Colonic mucosa (tissue), 4 donors: ENCODE measurements around the gene MARCHF2. TPM values are rescaled to one million over a fixed set of nuclear protein-coding genes. Genes with fewer than 3 reads are reported as not detected.

ENCODE experiments used
- DNase-seq: peaks from one replicate; pipeline ENCODE4 v3.0.0-alpha.2; 2020
- H3K27ac ChIP-seq: fragments of 200-600 bp; one replicate; pipeline ENCODE4 v1.8.0; 2021
- H3K27me3 ChIP-seq: fragments of 200-600 bp; one replicate; pipeline ENCODE4 v1.8.0; 2021
- H3K36me3 ChIP-seq: fragments of 200-600 bp; one replicate; pipeline ENCODE4 v1.8.0; 2021
- H3K4me1 ChIP-seq: fragments of 200-600 bp; one replicate; pipeline ENCODE4 v1.8.0; 2021; ENCODE audit warnings: mild to moderate bottlenecking
- H3K4me3 ChIP-seq: fragments of 200-600 bp; one replicate; pipeline ENCODE4 v1.8.0; 2021
- H3K9ac ChIP-seq, 2 donors: one replicate each; pipeline ENCODE4 v1.7.0; 2013; ENCODE audit warnings: control low read depth in 2 of 2, low read depth in 2 of 2, low read length in 2 of 2
- H3K9me3 ChIP-seq: fragments of 200-600 bp; one replicate; pipeline ENCODE4 v1.8.0; 2021
- CTCF ChIP-seq: fragments of 200-600 bp; IDR thresholded peaks from one replicate; pipeline ENCODE4 v1.8.0; 2022; ENCODE audit warnings: antibody characterized with exemption, mild to moderate bottlenecking
- intact Hi-C: fragments of 100-400 bp; cut with DNase I; formaldehyde crosslinking; loops from one replicate; pipeline ENCODE4 v1.14.1; 2022
- total RNA-seq, 2 donors: library from RNA; stranded (reverse); fragmentation: NEBNext Ultra II Directional in 1 of 2; extraction: Animal tissue kit (Norgen Biotek cat#: 25700) in 1 of 2; gene quantifications; one replicate each; pipeline ENCODE4 v1.2.1, GENCODE V29; 2021
- donor health status: healthy.
- donor health status: DM: no; HTN: no; CAD: no.
- donor health status: DM: no; HTN: no; CAD: no.

MARCHF2 gene
- total RNA-seq, 2 donors from 2014 or later = 18.8 to 33.1 TPM

DNA sequence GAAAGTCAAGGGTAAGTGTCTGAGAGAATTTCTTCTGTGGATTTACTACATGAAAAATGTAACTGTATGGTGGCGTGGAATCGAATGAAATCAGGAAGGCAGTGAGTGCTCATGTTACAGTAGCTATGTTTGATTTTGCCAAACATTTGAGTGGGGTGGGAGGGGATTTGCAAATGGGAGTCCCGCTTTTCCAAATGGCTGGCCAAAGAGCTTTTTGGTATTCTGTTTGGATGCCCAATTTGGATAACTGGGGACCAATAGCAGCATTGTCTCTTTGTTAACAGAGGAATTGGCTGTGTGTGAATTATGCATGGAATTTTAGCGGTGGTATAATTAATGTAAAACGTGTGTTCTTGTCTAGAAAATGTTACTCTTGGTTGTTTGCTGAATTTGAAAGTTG lies 49.5 kb downstream of the MARCHF2 start:
- no peak for TF ChIP-seq CTCF
- Histone ChIP-seq H3K4me3 (no peak overlapping the region), H3K36me3 (peaks cover 21% of the 10 kb centered on the region), H3K27ac (no peak overlapping the region), H3K9me3 (no peaks in the 10 kb centered on the region), H3K4me1 (peaks cover 7% of the 10 kb centered on the region), H3K27me3 (no peaks in the 10 kb centered on the region), H3K9ac (no peak overlapping the region)
- intact Hi-C loops = no loop called here
- no peak for DNase-seq

DNA sequence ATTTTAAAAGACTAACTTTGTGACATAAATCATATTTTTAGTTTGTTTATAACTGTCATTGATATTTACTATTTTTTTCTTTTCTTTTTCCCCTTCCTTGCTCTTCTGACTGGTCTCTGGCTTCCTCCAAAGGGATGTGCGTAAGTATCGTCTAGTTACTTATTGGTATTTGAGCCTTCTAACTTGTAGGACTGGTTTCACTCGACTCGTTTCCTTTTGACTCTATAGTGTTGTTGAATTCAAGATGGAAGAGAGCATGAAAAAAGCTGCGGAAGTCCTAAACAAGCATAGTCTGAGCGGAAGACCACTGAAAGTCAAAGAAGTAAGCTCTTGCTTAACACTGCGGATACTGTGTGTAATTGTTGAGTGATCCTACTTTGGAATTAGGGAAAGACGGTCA lies 50.3 kb downstream of the MARCHF2 start:
- intact Hi-C loops = no loop called here
- Histone ChIP-seq H3K4me3 (no peak overlapping the region), H3K27me3 (no peaks in the 10 kb centered on the region), H3K36me3 (peaks cover 21% of the 10 kb centered on the region), H3K9ac (no peak overlapping the region), H3K27ac (no peak overlapping the region), H3K4me1 (peaks cover under 1% of the 10 kb centered on the region), H3K9me3 (no peaks in the 10 kb centered on the region)
- DNase-seq = no peak
- TF ChIP-seq CTCF = no peak

DNA sequence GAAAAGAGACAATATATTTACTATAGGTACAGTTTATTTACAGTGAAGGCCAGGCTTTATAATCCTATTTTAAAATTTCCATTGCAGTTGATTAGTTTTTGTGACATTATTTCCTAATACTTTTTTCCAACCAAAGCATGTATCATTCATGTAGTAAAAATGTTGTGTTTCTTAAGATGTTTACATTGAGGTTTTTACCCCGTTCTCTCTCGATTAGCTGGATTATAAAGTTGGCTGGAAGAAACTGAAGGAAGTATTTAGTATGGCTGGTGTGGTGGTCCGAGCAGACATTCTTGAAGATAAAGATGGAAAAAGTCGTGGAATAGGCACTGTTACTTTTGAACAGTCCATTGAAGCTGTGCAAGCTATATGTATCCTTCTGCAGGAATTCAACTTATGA lies 52.9 kb downstream of the MARCHF2 start:
- H3K4me1 ChIP-seq = no peaks in the 10 kb centered on the region
- intact Hi-C loops = no loop called here
- H3K9me3 ChIP-seq = no peaks in the 10 kb centered on the region
- peaks cover 39% of the 10 kb centered on the region for H3K36me3 ChIP-seq
- H3K27me3 ChIP-seq = no peaks in the 10 kb centered on the region
- no peak overlapping the region for H3K27ac ChIP-seq
- no peak for DNase-seq
- H3K4me3 ChIP-seq = no peak overlapping the region
- no peak for TF ChIP-seq CTCF
- H3K9ac ChIP-seq = no peak overlapping the region

GRCh38 chr19:8468124-8468523 lies 55.0 kb downstream of the MARCHF2 start:
- no peak overlapping the region for H3K4me3 ChIP-seq
- no peaks in the 10 kb centered on the region for H3K4me1 ChIP-seq
- H3K9me3 ChIP-seq = no peaks in the 10 kb centered on the region
- intact Hi-C loops = no loop called here
- no peaks in the 10 kb centered on the region for H3K27me3 ChIP-seq
- peaks cover 39% of the 10 kb centered on the region for H3K36me3 ChIP-seq
- H3K27ac ChIP-seq = no peak overlapping the region
- H3K9ac ChIP-seq = no peak overlapping the region
- no peak for TF ChIP-seq CTCF
- DNase-seq = no peak

DNA sequence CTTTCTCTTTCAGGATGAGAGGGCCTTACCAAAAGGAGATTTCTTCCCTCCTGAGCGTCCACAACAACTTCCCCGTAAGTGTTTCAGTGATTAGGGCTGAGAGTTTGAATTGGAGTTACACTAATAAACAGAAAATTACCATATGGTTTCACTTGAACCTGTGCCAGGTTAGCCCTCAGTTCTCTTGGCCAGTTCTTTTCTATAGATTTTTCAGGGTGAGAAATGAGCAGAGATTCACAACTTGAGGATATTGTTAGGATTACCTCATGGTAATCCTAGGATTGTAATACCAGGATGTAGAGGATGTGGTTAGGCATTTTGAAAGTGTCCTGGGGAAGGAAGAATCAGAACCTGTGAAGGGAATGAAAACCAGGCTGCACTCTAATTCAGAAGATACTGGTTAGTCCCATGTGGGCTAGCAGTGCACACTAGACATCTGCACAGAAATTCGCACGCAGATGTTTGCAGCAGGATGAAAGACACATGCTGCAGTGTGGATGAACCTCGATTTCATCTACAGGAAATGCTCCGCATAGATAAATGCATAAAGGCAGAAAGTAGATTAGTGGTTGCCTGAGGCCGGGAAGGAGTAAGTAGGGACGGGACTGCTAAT lies 55.8 kb downstream of the MARCHF2 start:
- H3K27me3 ChIP-seq = no peaks in the 10 kb centered on the region
- no peaks in the 10 kb centered on the region for H3K4me1 ChIP-seq
- no peaks in the 10 kb centered on the region for H3K9me3 ChIP-seq
- no peak overlapping the region for H3K9ac ChIP-seq
- H3K36me3 ChIP-seq = peaks cover 39% of the 10 kb centered on the region
- H3K27ac ChIP-seq = no peak overlapping the region
- intact Hi-C loops = no loop called here
- no peak for DNase-seq
- no peak for TF ChIP-seq CTCF
- no peak overlapping the region for H3K4me3 ChIP-seq
